ENCODE results near the gene NAA35. TPM values are rescaled to one million over a fixed set of nuclear protein-coding genes. Genes with fewer than 3 reads are reported as not detected.

Gene NAA35
- total and polyA plus RNA-seq, 9 of the 15 experiments (the other 6 are each of a cell fraction or from before 2014, with no cell fraction given) = 17.7 to 43.9 (median 29.0) TPM

- peak overlapping the region; percentile 86 for H2AFZ ChIP-seq (ENCODE audit: low read depth, low read length)
- ATAC-seq (no peak), DNase-seq (ENCODE audit: extremely low read depth in 1 of 4, low spot score in 3 of 4) (no peak), FAIRE-seq (no peak)
- TF ChIP-seq SP1 (CRISPR knock-in tag; IDR thresholded peaks at IDR 0.05) = no peak
- TF ChIP-seq SAP30 (IDR thresholded peaks at IDR 0.05; ENCODE audit: borderline replicate concordance, insufficient read depth, low read depth, low read length, poor library complexity, severe bottlenecking) = peak; percentile 13
- no peak for TF ChIP-seq ZNF449 (CRISPR knock-in tag; IDR thresholded peaks at IDR 0.05)
- 0 out of 2 replicates have a peak, but pooled peaks have one; percentile 8 for TF ChIP-seq NR3C1 (CRISPR knock-in tag; IDR thresholded peaks at IDR 0.05)
- TF ChIP-seq ZBTB7A (IDR thresholded peaks at IDR 0.05; ENCODE audit: borderline replicate concordance, control insufficient read depth, low read depth, low read length) = 0 out of 2 replicates have a peak, but pooled peaks have one; percentile 5
- TF ChIP-seq PRDM10 (IDR thresholded peaks at IDR 0.05; ENCODE audit: partially characterized antibody) = no peak
- TF ChIP-seq CHD1 (IDR thresholded peaks at IDR 0.05; ENCODE audit: low read length) = peak; percentile 21
- intact Hi-C loops (cut with micrococcal nuclease) = loop anchor here (10.0 kb wide), 1 partner anchor 413 kb away; the partner anchor contains the start of gene TUT7
- 0% methylated on average over 7 of the region's 15 CpGs for WGBS (ENCODE audit: insufficient coverage, low coverage, missing lambda C conversion rate)
- in situ Hi-C loops (cut with MboI) = no loop called here
- peak overlapping the region; percentile 92 for H3K27ac ChIP-seq (ENCODE audit: extremely low read depth, low read depth, low read length)
- peak overlapping the region; percentile 87 for H3K4me2 ChIP-seq (ENCODE audit: insufficient read depth, low read length)
- H3K9me3 ChIP-seq (replicated peaks; ENCODE audit: control insufficient read depth, insufficient read depth, low read depth, low read length) = no peaks in the 10 kb centered on the region
- POLR2A ChIA-PET = interaction anchor here (0.6 kb wide), 1 partner anchor 10 kb away, joined by 4 read pairs; no protein-coding TSS in a partner anchor
- peaks cover 59% of the 10 kb centered on the region for H3K79me2 ChIP-seq (ENCODE audit: control insufficient read depth, insufficient read depth, low read length)
- CTCF ChIA-PET (ENCODE audit: low intra/inter-chr PET ratio) = no interaction called here
- peaks cover 38% of the 10 kb centered on the region for H3K36me3 ChIP-seq (ENCODE audit: control insufficient read depth, insufficient read depth, low read length)
- H3K9me1 ChIP-seq (ENCODE audit: control insufficient read depth, insufficient read depth, low read length) = no peaks in the 10 kb centered on the region
- peak overlapping the region; percentile 86 to 93 for H3K9ac ChIP-seq (ENCODE audit: insufficient read depth in 1 of 2, low read depth in 2 of 2, low read length in 2 of 2)
- peak overlapping the region; percentile 98 for H3K4me3 ChIP-seq
- H3K27me3 ChIP-seq (ENCODE audit: control insufficient read depth in 2 of 2, insufficient read depth in 2 of 2, low read length in 2 of 2) = no peaks in the 10 kb centered on the region
- BruUV-seq (replicated peaks) = no TSS peak
- peaks cover 5 to 15% of the 10 kb centered on the region in 2 experiments; a peak in 3 of 5 replicates for H3K4me1 ChIP-seq (replicated peaks in 1 of 2; ENCODE audit: control insufficient read depth in 2 of 2, insufficient read depth in 2 of 2, low read length in 2 of 2)
- 0 out of 2 replicates have a peak, but pooled peaks cover 5% of the 10 kb centered on the region for H4K20me1 ChIP-seq (replicated peaks; ENCODE audit: control insufficient read depth, insufficient read depth, low read length)
Observed at GRCh38 chr9:85941622-85941940, 635 bp downstream of the NAA35 start.
